GM18526 (cell line): ENCODE results near the gene CDH13.

Experiments
- POLR2A ChIP-seq: IDR thresholded peaks from 3 replicates; pipeline ENCODE4 v1.6.1; 2011; ENCODE audit not compliant: insufficient read length; ENCODE audit errors: extremely low read depth

The CDH13 gene

GRCh38 chr16:83714286-83714685 lies 1087.5 kb downstream of the CDH13 start:
- no peak for TF ChIP-seq POLR2A

- no peak for TF ChIP-seq POLR2A
Measured at GRCh38 chr16:83715217-83715920, 1088.6 kb downstream of the CDH13 start.

- TF ChIP-seq POLR2A, result no peak
Measured at GRCh38 chr16:83717308-83717707, 1090.5 kb downstream of the CDH13 start.

- no peak for TF ChIP-seq POLR2A
Measured at GRCh38 chr16:83717814-83718213, 1091.0 kb downstream of the CDH13 start.

- no peak for TF ChIP-seq POLR2A
Measured at GRCh38 chr16:83720213-83720612, 1093.4 kb downstream of the CDH13 start.

- no peak for TF ChIP-seq POLR2A
Measured at GRCh38 chr16:83720981-83721380, 1094.2 kb downstream of the CDH13 start.

DNA sequence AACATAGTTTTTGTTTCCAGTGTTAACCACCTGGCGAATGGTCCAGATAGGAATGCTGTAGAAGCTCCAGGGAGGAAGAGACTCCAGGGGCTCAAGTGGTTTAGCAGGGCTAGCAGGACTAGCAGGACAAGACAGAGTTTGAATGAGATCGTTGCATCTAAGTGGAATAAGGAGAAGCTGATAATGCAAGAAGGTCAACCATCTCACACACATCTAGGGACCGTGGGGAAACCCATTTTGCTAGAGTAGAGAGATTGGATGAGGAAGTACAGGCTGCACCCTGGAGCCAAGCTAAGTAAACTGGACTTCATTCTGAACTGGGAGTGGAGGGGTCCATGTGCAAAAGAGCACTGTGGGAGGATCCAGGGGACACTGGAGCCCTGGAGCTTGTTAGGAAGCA lies 1094.9 kb downstream of the CDH13 start:
- no peak for TF ChIP-seq POLR2A

DNA sequence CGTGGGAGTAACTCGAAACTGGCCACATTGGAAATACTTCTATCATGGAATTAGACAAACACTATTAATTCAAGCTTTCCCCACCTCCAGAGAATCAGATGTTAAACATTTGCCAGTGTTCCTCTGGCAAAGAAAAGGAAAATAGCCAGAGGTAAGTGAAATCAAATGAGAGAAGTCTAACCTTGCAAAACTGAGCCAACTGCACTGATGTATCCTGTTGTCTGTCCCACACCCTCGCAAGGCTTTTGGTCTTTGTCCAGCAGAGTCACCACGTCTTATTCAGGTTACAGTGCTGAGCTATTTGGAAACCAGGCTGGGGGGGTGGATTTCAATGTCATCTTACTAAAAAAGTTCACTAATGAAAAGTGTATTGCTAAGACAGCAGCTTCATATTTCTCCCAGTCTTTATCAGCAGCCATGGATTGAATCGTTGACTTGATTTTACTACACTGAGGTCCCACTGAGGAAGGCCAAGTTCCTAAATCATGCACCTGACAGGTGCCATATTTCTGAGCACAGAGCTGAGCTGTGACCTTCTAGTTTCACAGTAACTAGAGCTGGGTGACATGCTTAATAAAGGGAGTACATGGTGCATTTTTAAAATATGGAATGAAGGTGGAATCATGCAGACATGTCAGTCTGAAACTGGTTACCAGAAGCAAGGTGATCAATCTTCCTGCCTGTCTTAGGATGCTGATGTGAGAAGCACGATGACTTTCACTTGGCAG lies 1095.9 kb downstream of the CDH13 start:
- no peak for TF ChIP-seq POLR2A

- no peak for TF ChIP-seq POLR2A
Measured at GRCh38 chr16:83723244-83723643, 1096.5 kb downstream of the CDH13 start.

DNA sequence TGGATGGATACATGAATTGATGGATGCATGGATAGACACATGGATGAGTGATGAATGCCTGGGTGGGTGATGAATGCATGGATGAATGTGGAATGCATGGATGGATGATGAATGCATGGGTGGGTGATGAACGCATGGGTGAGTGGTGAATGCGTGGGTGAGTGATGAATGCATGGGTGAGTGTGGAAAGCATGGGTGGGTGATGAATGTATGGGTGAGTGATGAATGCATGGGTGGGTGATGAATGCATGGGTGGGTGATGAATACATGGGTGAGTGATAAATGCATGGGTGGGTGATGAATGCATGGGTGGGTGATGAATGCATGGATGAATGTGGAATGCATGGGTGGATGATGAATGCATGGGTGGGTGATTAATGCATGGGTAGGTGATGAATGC lies 1097.1 kb downstream of the CDH13 start:
- TF ChIP-seq POLR2A, result no peak

GRCh38 chr16:83724585-83724984 lies 1097.8 kb downstream of the CDH13 start:
- TF ChIP-seq POLR2A, result no peak

DNA sequence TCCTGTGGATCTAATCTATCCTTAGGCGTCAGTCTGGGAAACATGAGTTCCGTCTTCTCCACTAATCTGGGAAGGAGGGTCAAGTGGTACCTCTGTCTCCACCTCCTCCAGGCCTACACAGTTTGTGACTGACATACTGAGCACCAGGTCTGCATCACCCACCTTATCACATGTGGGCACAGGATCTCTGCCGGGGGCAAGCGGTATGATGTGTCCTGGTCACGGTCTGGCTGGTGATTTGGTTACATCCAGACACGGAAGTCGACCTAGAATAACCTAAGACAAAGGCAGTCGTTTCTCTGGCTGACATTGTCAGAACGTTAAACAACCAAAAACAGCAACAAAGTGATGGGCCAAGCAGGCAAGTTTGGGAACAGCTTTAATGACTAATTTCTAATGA lies 1098.5 kb downstream of the CDH13 start:
- TF ChIP-seq POLR2A, result no peak

DNA sequence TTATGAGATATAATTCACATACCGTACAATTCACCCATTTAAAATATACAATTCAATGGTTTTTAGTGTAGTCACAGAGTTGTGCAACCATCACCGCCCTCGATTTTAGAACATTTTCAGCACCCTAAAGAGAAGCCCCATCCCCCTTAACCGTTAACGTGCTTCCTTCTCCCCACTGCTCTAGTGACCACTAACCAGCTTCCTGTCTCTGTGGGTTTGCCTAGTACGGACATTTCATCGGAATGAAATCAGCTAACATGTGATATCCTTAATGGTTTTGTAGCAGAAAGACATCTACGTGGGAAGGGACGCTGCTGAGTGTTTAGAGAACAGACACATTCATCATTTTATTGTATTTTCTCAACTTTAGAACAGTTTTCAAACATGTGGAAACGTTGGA lies 1100.2 kb downstream of the CDH13 start:
- no peak for TF ChIP-seq POLR2A

GRCh38 chr16:83727751-83728352 lies 1101.1 kb downstream of the CDH13 start:
- no peak for TF ChIP-seq POLR2A

DNA sequence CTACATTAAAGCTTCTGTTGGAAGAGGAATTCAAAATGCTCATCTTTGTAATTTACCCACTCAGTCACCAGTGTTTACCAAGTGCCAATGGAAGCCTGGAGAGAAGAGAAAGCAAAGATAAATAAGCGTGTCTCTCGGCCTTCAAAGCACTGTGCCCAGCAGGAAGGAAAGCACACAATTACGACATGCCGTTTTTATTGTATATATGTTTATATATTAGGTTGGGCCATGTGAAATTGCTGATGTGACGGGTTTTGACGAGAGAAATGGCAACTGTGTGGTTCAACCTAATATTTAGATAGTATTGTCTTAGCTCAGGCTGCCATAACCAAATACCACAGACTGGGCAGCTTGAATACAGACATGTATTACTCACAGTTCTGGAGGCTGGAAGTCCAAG lies 1101.7 kb downstream of the CDH13 start:
- no peak for TF ChIP-seq POLR2A

DNA sequence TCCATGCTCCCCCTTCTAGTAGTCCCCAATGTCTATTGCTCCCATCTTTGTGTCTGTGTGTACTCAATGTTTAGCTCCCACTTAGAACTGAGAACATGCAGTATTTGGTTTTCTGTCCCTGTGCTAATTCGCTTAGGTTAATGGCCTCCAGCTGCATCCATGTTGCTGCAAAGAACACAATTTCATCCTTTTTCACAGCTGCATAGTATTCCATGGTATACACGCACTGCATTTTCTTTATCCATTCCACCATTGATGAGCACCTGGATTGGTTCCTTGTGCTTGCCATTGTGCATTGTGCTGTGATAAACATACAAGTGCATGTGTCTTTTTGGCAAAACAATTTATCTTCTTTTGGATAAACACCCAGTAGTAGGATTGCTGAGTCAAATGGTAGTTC lies 1104.0 kb downstream of the CDH13 start:
- TF ChIP-seq POLR2A, result no peak
